ENCODE data around the gene SAMD4B.
A peak's percentile ranks its signal among the peaks of the same experiment; 100 is the strongest.
"Not testable (repeated sequence)": the region's sequence is repeated elsewhere in the genome, so short reads cannot be mapped to it uniquely, and the experiment has no call there.

The SAMD4B gene, protein sequence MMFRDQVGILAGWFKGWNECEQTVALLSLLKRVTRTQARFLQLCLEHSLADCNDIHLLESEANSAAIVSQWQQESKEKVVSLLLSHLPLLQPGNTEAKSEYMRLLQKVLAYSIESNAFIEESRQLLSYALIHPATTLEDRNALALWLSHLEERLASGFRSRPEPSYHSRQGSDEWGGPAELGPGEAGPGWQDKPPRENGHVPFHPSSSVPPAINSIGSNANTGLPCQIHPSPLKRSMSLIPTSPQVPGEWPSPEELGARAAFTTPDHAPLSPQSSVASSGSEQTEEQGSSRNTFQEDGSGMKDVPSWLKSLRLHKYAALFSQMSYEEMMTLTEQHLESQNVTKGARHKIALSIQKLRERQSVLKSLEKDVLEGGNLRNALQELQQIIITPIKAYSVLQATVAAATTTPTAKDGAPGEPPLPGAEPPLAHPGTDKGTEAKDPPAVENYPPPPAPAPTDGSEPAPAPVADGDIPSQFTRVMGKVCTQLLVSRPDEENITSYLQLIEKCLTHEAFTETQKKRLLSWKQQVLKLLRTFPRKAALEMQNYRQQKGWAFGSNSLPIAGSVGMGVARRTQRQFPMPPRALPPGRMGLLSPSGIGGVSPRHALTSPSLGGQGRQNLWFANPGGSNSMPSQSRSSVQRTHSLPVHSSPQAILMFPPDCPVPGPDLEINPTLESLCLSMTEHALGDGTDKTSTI

DNA sequence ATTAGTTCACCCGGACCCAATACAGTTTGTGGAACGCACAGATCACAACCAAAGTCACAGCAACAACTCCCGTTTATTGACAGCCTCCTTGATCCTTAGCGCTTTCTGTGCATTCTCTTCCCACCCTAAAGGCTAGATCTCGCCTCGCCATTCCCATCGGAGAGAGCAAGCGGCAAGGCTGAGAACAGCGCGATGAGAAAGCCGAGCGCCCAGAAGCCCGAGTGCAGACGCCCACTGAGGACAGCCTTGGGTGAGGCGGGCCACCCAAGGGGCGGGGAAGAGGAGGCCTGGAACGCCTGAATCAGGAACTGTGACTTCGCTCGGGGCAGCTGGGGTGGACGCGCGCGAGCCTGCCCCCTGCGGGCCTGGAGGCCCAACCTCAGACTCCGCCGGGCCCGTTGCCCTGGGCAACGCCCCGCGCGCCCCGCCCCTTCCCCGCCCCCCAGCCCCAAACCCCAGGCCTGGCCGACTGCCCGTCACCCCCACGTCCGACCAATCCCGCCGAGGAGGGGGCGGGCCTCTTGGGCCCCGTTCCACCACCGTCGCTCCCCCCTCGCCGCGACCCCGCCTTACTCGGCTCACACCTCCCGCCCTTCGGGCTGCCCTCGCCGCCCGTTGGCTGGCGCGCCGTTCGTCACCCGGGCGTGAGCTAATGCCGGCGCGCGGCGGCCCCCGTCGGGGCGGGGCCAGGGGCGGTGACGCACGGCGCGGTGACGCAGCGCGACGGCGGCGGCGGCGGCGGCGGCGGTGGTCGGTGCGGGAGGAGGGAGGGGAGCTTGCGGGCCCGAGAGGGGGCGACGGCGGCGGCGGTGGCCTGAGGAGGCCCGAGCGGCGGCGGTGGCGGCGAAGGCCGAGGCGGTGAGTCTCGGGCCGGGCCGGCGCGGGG, at the start of gene SAMD4B:
SAMD4B (plus strand) TSS at position 703 of the 886 bp plus-strand sequence. CDS start 14,473 bp downstream, outside the sequence.
- DNase-seq: peak; percentile 99

DNA sequence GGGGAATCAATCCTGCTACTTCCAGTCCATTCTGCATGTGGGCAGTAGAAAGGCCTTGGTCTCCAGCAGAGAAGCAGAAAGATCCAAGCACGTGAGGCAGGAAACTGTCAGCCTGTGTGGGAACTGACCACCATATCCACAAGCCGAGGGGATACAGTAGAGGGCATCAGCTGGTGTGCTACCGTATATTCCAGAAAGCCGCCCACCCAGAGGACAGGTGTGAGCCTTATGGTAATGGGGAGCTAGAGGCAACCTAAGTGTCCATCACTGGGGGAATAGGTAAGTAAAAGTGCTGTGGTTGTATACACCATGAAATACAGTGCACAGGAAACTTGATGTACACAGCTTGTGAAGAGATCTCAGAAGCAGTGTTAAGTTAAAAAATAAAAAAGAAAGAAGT, 48.8 kb upstream of the SAMD4B start:
- DNase-seq: no peak

DNA sequence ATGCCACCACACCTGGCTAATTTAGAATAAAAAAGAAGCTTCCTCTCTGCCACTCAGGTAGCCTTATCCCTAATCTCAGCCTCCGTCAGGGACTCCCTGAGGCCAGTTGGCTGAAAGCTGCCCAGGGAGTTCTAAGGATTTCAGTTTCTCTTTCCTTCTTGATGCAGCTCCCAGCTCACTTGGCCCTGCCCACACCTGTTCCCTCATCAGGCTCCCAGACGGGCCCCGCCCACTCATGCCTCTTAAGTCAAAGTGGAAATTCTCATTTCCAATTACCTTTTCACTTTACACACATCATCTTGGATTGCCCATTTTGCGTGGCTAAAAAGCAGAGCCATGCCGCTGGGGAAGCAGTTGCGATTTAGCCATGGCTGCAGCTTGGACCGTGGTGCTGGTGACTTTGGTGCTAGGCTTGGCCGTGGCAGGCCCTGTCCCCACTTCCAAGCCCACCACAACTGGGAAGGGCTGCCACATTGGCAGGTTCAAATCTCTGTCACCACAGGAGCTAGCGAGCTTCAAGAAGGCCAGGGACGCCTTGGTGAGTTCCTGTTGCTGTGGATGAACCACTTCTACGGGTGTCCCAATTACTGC, 46.1 kb upstream of the SAMD4B start, which contains the start of gene IFNL1:
IFNL1 (plus strand) TSS at position 353 of the 591 bp plus-strand sequence; CDS start at position 368, 15 bp downstream.
- DNase-seq: no peak

DNA sequence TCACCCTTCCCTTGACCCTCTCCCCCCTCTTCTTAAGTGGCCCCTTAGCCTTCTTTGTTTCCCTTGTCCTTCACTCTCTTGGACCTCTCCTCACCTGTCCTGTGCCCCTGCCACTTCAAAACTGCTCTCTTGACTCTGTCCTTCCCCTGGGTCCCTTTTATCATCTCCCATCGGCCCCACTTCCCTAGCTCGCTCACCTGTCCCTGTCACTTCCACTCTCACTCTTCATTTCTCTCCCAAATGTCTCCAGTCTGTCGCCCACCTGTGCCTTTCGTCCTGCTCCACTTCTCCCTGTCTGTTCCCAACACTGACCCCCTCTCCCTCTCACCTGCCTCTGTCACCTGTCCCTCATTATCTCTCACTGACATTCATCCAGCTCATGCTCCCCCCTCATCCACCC, 45.3 kb upstream of the SAMD4B start:
- DNase-seq: no peak

DNA sequence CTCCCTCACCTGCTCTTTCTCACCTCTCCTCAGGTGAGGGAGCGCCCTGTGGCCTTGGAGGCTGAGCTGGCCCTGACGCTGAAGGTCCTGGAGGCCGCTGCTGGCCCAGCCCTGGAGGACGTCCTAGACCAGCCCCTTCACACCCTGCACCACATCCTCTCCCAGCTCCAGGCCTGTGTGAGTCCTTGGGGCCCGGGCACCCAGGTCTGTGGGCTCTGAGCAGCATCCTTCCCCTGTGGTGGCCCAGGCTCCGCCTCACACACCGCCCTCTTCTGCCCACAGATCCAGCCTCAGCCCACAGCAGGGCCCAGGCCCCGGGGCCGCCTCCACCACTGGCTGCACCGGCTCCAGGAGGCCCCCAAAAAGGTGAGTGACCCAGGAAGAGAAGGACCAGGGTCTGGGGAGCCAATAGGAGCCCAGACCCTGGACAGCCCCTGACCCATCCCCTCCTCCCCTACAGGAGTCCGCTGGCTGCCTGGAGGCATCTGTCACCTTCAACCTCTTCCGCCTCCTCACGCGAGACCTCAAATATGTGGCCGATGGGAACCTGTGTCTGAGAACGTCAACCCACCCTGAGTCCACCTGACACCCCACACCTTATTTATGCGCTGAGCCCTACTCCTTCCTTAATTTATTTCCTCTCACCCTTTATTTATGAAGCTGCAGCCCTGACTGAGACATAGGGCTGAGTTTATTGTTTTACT, 44.1 kb upstream of the SAMD4B start:
- DNase-seq: no peak

DNA sequence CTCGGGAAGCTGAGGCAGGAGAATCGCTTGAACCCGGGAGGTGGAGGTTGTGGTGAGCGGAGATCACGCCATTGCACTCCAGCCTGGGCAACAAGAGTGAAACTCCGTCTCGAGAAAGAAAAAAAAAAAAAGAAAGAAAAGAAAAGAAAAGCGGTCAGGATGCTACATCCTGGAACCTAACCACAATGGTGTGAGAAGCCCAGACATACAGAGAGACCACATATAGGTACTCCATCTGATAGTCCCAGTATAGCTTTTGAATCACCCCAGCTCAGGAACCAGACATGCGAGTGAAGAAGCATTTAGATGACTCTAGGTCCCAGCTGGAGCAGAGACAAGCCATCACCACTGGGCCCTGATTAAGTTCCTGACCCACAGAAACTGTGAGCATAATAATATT, 42.8 kb upstream of the SAMD4B start:
- DNase-seq: no peak

DNA sequence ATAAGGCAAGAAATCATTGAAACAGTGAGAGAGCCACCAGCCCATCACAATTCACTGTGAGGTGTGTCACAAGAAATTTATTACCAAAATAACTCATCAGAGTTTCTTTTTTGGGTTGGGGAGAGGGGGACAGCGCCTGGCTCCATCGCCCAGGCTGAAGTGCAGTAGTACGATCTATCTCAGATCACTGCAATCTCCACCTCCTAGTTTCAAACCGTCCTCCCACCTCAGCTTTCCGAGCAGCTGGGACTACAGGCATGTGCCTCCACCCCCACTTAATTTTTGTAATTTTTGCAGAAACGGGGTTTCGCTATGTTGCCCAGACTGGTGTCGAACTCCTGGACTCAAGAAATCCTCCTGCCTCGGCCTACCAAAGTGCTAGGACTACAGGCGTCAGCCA, 42.4 kb upstream of the SAMD4B start:
- no peak for DNase-seq

DNA sequence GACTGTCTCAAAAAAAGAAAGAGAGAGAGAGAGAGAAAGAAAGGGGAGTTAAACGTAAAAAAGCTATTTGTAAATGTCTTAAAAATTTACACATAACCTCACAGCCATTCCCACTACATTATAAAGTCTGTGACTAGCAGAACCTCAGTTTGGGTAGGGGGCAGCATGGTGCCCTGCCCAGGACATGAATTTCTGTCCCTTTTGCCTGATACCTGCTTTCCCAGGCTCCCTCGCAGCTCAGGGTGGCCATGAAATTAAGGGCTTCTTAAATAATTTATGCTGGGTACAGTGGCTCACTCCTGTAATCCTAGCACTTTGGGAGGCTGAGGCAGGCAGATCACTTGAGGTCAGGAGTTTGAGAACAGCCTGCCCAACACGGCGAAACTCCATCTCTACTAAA, 41.2 kb upstream of the SAMD4B start:
- no peak for DNase-seq

DNA sequence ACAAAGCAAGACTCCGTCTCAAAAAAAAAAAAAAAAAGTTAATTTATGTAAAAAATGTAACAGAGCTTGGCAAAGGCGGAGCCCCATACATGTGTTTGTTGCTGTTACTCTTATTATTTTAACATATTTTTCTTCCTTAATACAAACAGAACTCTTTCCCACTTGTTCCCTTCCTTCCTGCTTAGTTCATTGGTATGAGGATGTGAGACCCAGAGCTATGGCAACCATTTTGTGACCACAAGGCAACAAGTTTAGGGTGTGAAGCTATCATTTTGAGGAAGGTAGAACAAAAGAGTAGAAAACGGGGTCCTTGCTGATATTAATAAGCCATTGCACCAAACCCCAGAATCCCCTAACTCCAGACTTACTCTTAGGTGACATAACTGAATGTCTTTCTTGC, 40.7 kb upstream of the SAMD4B start:
- no peak for DNase-seq

DNA sequence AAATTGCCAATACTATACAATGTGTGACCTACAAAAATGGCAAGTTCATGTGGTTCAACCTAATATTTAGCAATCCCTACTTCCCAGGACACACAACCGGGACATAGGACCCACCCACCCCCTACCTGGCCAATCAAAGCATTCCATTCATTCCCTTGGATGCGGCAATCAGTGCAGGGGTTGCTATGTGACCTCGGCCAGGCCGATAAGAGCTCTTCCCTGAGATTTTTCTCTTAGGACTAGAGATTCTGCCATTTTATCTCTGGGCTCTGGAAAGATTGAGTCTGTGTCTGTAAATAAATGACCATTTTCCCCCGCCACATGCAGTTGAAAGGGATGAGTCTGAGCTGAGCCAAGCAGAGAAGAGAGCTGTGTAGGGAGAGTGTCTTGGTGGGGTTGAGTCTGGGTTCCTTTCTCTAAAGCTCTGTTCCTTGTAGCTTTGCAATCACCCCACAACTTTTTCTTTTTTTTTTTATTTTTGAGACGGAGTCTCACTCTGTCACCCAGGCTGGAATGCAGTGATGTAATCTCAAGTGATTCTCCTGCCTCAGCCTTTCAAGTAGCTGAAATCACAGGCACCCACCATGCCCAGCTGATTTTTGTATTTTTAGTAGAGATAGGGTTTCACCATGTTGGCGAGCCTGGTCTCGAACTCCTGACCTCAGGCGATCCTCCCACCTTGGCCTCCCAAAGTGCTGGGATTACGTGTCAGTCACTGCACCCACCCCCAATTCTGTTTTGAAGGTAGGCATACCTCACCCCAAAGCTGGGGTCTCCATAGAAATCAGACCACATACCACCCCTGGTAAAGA, 38.6 kb upstream of the SAMD4B start:
- no peak for DNase-seq

DNA sequence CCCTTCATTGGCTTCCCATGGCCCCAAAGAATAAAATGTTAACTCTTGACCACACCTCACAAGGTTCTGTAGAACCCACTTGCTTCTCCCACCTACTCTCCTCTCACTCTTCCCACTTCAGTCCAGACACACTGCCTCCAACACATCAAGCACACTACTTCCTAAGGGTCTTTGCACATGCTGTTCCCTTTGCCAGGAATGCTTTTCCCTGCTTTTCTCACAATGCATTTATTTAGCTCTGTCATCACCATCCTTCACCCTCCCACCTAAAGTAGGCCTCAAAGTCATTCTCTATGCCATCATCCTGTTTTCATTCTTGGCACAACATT, 38.1 kb upstream of the SAMD4B start:
- DNase-seq: no peak

DNA sequence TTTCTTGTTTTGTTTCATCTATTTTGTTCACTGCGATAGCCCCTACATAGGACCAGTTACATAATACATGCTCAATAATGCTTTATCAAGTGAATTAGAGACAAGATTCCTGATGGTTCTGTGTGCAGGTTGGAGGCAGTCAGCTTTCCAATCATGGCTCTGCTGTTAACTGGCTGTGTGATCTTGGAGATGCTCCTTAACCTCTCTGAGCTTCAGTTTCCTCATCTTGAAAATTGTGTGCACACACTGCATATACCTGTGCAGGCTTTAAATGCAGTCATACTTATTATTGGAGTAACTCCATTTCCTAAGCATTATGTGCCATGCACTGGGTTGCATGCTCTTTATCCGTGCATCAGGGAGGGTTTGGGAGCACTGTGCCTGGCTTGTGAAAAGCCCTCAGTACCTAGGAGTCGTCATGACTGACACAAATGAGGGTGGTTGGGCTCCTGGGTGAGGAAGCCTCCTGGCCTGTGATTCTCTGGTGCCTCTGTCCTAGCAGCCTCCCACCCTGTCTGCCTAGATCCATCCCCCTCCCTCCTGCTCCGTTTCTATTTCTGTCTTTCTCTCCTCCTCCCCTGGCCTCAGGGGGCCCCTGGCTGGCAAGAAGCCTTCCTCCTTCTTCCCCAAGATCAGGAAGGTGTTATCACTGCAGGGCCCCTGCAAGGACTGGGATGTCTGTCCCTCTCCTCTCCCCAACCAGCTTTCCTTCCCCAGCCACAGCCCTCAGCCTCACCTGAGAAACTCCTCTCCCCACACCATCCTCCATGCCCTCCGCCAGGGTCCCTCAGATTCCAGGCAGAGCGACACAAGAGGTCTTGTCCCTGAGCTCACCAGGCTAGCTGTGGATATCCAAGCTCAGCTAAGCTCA, 37.3 kb upstream of the SAMD4B start:
- DNase-seq: peak; percentile 19

DNA sequence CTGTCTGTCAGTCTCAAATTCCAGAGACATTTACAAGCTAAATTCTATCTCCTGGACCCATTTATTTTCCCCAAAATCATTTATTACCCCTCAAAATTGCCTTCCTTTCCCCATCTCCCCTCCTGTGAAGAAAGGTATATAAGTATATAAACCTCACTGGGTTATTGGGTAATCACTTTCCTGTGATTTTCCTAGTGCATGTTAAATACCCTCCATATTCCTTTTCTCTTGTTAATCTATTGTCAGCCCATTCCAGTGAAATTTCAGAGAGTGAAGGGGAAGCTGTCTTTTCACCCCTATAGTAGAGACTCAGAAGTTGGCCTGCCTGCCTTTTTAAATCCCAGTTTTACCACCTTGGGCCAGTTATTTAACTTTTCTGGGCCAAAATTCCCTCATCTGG, 36.1 kb upstream of the SAMD4B start:
- no peak for DNase-seq

DNA sequence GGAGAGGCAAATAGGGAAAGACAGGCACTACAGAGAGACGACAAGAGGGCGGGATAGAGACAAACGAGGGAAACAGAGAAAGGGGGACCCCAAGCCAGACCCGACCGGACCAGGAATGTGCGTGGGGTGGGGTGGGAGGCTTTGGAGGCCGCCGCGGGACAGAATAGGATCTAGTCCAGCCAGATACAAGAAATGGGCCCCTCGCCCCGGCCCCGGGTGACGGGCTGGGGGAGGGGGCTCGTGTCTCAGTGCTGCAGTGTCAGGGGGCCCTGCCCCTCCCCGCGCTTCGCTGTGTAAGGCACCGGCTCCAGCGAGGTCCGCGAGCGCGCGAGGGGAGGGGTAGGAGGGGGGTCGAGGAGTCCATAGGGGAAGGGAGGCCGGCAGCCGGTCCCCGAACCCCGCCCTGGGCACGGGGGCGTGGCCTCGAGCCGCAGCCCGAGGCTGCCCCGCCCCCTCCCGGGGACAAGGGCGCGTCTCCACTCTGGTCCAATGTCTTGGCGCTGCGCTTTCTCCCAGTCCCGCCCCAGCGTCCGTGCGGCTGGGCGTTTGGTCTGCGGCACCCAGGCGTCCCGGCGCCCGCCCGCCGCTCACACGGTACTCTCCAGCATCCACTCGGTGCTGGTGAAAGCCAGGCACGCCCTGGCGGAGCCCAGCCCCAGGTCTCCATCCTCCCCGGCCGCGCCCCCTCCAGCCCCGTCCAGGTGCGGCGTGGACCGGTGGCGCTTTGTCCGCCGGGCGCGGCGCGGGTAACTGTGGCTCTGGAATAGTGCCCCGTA, 35.0 kb upstream of the SAMD4B start:
- peak; percentile 69 for DNase-seq

DNA sequence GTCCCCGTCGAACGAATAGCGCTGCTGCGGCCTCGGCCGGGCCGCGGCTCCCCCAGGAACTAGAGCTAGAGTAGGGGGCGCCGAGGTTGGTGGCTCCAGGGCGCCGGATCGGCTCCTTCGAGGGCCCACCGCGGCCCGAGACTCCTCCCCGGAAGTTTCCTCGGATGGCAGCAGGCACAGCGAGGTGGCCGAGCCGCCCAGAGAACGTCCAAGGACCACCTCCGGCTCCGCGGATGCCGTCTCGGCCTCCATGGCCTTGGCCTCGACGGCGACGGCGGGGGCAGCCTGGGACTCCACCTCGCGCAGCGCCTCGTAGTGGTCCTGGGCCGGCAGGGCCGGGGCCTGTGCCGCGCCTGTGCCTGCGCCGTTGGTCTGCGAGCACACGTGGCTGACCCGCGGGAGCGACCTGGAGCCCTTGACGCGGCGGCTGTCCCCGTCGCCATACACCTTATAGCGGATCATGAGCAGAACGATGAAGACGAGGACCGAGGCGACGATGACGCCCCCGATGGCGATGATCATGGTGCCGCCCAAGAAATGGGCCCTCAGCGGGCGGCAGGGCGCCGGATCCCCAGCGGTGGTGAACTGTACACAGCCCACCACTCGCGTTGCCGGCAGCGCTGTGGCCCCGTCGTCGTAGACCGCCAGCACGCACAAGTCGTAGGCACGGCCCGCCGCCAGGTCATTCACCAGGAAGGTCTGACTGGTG, 34.2 kb upstream of the SAMD4B start:
- no peak for DNase-seq

DNA sequence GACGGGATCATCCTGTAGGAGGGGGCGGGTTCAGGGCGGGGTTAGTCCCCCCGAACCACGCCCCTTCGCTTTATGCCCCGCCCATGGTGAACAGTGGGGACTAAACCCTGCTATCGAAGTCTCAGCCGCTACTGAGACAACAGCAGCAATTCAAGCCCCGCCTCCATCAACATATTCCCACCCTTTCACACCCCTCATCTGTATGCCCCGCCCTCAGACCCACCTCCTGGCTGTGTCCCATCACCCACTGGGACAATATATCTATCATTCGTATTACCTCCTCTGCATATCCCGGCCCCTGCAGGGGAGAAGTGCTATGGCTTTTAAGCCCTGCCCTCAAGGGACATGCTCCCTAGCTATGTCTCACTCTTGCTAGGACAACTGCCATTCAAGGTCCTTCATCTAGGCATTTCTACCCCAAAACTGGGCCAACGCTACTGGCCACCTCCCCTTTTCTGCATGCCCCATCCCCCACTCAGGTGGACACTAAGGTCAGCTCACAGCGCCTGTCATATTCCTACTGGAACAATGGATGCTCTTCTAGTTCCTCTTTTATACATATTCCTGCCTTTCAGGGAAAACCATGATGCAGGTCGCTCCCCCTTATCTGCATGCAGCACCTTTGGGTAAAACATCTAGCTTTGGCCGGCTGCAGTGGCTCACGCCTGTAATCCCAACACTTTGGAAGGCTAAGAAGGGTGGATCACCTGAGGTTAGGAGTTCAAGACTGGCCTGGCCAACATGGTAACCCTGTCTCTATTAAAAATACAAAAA, 33.5 kb upstream of the SAMD4B start:
- DNase-seq: no peak

DNA sequence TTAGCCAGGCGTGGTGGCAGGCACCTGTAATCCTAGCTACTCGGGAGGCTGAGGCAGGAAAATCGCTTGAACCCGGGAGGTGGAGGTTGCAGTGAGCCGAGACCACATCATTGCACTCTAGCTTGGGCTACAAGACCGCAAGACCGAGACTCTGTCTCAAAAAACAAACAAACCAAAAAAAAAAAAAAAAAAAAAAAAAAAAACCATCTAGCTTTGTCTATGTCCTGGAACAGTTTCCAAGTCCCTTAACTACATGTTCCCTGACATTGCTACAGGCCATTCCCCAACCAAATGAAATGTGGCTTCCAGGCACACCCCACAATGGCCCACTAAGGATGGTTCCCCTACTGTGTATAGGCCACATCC, 32.9 kb upstream of the SAMD4B start:
- not testable (repeated sequence) for DNase-seq

All from NCI-H2171 treated with DMSO at 0.1 percent for 48 hours (cell line).